ENCODE results near the gene GLRX2. TPM values are rescaled to one million over a fixed set of nuclear protein-coding genes. Genes with fewer than 3 reads are reported as not detected.
A peak's percentile ranks its signal among the peaks of the same experiment; 100 is the strongest.

Gene GLRX2
- total and polyA plus RNA-seq, 12 donors, result 27.6 to 64.9 (median 33.5) TPM

GRCh38 chr1:193086342-193086741 lies 18.9 kb downstream of the GLRX2 start:
- intact Hi-C loops (cut with DNase I), result loop anchor here in 1 of 10 donors (2.0 kb wide), 1 partner anchor 18 kb away; the partner anchor contains the start of gene GLRX2

DNA sequence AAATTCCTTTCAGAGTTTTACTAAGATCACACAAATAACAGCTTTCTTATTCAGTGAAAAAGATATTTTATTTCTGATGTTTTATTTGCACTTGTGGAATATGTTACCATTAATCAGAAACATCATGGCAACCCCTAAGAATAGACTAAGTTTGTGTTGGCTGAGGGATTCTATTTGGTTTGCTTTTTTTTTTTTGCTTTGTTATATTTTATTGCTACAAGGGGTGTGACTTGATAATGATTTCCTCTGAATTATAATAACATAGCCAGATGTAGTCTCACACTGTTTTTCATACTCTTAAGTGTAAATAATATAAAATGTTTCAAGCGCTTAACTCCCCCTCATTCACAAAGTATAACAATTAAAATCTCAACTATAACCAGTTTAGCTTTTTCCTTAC lies 20.0 kb downstream of the GLRX2 start:
- Histone ChIP-seq H3K27me3 (no peaks in the 10 kb centered on the region), H3K4me3 (no peak overlapping the region), H3K9me3 (no peaks in the 10 kb centered on the region), H3K36me3 (peaks cover 0 to 93% (median 33%) of the 10 kb centered on the region in 9 donors), H3K4me1 (peaks cover 0 to 17% (median 0%) of the 10 kb centered on the region in 9 donors), H3K27ac (no peak overlapping the region)
- intact Hi-C loops (cut with DNase I), result no loop called here
- no peak for TF ChIP-seq CTCF (IDR thresholded peaks at IDR 0.05)
- peak in 4 of 8 donors; percentile 47 to 69 (median 51) for ATAC-seq
- 69 to 76% methylated on average over 1 of the region's 1 CpG for WGBS, 2 donors
- DNase-seq, result no peak

More at GRCh38 chr1:193086342-193086741, 18.9 kb downstream of the GLRX2 start:
- Histone ChIP-seq H3K9me3 (no peaks in the 10 kb centered on the region), H3K27me3 (no peaks in the 10 kb centered on the region), H3K4me3 (no peak overlapping the region), H3K36me3 (peaks cover 0 to 92% (median 31%) of the 10 kb centered on the region in 9 donors), H3K4me1 (peaks cover 0 to 17% (median 0%) of the 10 kb centered on the region in 9 donors), H3K27ac (no peak overlapping the region)
- 91 to 94% methylated on average over 3 of the region's 3 CpGs for WGBS, 2 donors
- no peak for DNase-seq
- no peak for ATAC-seq
- TF ChIP-seq CTCF (IDR thresholded peaks at IDR 0.05), result no peak

- 93 to 95% methylated on average over 6 of the region's 6 CpGs for WGBS, 2 donors
- Histone ChIP-seq H3K4me1 (peaks cover 0 to 17% (median 0%) of the 10 kb centered on the region in 9 donors), H3K9me3 (peaks cover 0 to 2% (median 0%) of the 10 kb centered on the region in 11 donors), H3K27ac (no peak overlapping the region), H3K36me3 (peaks cover 0 to 95% (median 36%) of the 10 kb centered on the region in 9 donors), H3K27me3 (no peaks in the 10 kb centered on the region), H3K4me3 (no peak overlapping the region)
- no peak for TF ChIP-seq CTCF (IDR thresholded peaks at IDR 0.05)
- no peak for ATAC-seq
- no peak for DNase-seq
- intact Hi-C loops (cut with DNase I), result no loop called here
These were observed 21.7 kb downstream of the GLRX2 start for GRCh38 chr1:193083365-193084088.

- H3K4me3 ChIP-seq, result no peak overlapping the region
- ATAC-seq (no peak), DNase-seq (no peak)
- H3K27ac ChIP-seq, result no peak overlapping the region
- H3K9me3 ChIP-seq, result peaks cover 0 to 7% (median 0%) of the 10 kb centered on the region in 11 donors
- TF ChIP-seq CTCF (IDR thresholded peaks at IDR 0.05), result no peak
- H3K27me3 ChIP-seq, result no peaks in the 10 kb centered on the region
- WGBS, 2 donors, result 94 to 95% methylated on average over 3 of the region's 3 CpGs
- no peaks in the 10 kb centered on the region for H3K4me1 ChIP-seq
- intact Hi-C loops (cut with DNase I), result no loop called here
- peaks cover 0 to 92% (median 50%) of the 10 kb centered on the region in 9 donors for H3K36me3 ChIP-seq
These were observed 26.0 kb downstream of the GLRX2 start for GRCh38 chr1:193079187-193079586.

Data from heart right ventricle (tissue), 16 donors.